Measurements from ENCODE around the gene C12orf75.
"Not testable (repeated sequence)": the region's sequence is repeated elsewhere in the genome, so short reads cannot be mapped to it uniquely, and the experiment has no call there.

C12orf75 gene

GRCh38 chr12:105330283-105330930, at the start of gene C12orf75:
Gene C12orf75, plus strand, starts transcription at chr12:105330691. Its CDS starts 201 bp downstream, at chr12:105330892.
- in situ Hi-C loops (cut with HindIII; ENCODE audit: low sequenced_read_pairs) = no loop called here

GRCh38 chr12:105280966-105281693, 49.4 kb upstream of the C12orf75 start:
- in situ Hi-C loops (cut with HindIII; ENCODE audit: low sequenced_read_pairs) = no loop called here

GRCh38 chr12:105281694-105282049, 48.8 kb upstream of the C12orf75 start:
- in situ Hi-C loops (cut with HindIII; ENCODE audit: low sequenced_read_pairs) = no loop called here

DNA sequence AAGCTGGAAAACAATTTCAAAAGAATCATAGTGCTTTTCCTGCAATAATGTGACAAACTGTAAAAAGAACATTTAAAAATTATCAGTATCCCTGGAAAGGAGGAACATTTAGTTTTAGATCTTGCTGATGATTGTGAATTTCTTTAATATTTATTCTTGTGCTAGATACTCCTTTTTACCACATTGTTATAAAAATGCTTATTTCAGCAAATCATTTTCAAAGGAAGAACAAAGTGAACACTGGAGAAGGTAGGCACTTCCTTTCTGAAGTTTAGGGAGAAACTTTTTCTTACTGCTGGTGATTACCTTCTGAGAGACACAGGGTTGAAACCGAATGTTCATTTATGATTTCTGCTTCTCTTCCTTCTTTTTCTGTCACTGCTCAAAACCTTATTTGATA, 45.1 kb upstream of the C12orf75 start:
- in situ Hi-C loops (cut with HindIII; ENCODE audit: low sequenced_read_pairs) = no loop called here

DNA sequence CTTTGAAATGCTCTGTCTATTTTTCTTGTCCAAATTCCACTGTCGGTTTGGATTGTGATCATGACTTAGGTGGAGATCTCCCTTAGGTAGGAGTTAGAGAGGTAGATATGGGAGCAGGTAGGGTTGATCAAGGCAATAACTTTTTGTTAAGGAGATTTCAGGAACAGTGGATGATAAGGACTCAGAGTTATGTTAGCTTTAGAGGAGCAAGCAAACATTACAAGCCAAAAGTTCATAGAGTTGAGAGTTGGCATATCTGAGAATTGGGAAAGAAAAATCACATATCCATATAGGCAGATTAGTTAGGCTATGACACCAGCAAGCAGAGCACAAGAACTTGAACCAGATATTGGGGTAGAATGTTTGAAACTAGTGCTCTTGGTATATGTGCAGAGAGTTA, 43.1 kb upstream of the C12orf75 start:
- in situ Hi-C loops (cut with HindIII; ENCODE audit: low sequenced_read_pairs) = no loop called here

DNA sequence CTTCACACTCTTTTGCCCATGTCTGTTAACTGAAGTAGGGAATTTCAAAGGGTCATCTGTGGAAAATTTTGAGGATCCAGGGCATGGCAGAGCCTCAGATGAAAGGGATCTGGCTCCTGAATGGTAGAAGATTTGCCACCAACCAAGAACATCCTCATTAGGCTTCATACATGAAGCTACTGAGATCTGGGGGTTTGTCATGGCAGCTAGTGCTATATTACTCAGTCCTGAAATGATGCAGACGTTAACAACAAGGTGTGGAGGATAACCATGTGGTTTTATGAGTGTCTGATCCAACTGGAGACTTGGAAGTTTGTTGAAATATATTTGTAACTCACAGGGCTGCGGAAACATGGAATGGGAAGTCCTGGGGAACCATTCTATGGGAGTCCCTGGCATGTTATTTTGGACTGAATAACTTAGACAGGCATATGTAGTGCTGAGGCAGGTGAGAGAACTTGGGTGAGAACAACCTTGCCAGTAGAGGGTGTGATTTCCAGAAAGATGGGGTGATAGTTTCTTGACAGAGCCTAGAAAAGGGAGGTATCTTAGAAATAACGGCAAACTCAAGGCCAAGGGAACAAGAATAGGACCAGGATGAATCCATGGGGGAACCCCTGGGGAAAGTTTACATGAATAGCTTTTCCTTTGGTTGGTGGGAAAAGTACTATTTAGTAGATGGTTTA, 42.0 kb upstream of the C12orf75 start:
- in situ Hi-C loops (cut with HindIII; ENCODE audit: low sequenced_read_pairs) = no loop called here

DNA sequence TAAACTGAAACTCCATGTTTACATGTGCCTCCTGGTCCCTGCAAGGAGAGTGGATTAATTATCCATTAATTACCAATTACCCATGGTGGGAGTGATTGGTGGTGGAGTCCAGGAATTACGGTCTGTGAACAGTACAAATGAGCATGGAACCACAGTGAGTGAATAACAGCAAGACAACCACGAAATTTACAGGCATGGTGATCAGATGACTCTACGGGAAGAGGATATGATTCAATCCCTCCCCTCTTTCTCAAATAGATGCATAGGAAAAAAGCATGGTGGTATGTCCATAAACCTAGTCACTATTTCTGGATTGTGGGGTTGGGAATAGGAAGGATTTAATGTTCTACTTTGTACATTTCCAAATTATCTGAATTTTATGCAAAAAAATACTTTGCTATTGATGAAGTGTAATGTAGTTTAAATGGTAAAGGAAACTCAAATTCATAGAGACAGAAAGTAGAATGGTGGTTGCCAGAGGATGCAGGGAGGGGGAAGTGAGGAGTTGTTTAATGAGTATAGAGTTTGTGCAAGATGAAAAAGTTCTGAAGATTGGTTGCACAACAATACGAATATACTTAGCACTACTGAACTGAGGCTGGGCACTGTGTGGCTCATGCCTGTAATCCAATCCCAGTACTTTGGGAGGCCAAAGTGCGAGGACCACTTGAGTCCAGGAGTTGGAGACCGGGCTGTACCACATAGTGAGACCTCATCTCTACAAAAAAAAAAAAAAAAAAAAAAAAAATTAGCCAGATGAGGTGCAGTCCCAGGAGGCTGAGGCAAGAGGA, 41.2 kb upstream of the C12orf75 start:
- in situ Hi-C loops (cut with HindIII; ENCODE audit: low sequenced_read_pairs) = no loop called here

- in situ Hi-C loops (cut with HindIII; ENCODE audit: low sequenced_read_pairs) = no loop called here
Measured at GRCh38 chr12:105291531-105291930, 39.0 kb upstream of the C12orf75 start.

DNA sequence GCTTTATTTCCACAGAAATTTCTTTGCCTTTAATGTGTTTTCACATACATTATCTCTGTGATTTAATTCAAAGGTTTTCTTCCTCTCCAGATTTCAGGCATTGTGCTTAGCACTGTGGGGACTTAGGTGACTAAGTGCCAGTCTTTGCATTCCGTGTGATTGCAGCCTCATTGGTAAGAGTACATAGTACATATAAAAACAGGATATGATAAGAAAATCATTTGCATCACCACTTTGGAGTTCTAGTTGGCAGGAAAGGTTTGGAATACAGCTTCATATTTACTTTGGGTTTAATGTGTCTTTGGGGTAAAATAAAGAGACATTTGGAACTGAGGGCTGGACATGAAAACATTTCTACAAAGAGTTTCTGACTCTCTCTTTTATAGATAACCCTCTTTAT, 37.8 kb upstream of the C12orf75 start:
- in situ Hi-C loops (cut with HindIII; ENCODE audit: low sequenced_read_pairs) = no loop called here

DNA sequence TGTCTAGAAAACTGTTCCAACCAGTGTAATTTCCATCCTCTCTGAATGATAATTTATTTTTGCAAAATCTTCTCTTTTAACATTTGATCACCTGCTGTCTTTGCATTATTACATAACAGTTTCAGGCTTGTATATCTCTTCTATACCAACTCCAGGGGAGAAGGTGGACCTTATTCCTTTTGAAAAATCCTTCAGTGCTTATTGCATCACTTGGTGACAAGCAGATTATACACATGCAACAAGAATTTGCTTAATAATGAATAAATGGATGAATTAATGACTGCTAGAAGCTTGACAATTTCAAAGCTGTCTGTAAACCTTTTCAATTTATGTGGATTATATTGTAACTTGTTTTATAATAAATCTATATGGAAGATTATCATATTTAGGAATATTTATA, 37.3 kb upstream of the C12orf75 start:
- in situ Hi-C loops (cut with HindIII; ENCODE audit: low sequenced_read_pairs) = no loop called here

DNA sequence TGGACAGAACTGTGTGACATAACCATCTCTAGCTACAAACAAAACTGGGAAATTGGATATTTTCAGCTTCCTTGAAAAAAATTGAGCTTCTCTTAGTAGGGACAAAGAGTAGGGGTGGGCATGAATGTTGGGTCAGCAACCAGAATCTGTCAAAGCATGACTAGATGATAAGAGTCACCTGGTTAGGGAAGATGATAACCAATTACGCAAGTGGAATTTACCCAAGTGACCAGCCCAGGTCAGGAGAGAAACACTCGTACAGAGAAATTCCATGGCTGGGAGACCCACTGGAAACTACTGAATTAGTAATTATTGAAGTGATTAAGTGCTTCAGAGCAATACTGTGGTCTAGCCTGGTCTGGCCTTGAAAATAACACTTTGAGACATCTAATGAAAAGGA, 36.3 kb upstream of the C12orf75 start:
- in situ Hi-C loops (cut with HindIII; ENCODE audit: low sequenced_read_pairs) = no loop called here

- in situ Hi-C loops (cut with HindIII; ENCODE audit: low sequenced_read_pairs) = no loop called here
Measured at GRCh38 chr12:105294886-105295479, 35.5 kb upstream of the C12orf75 start.

DNA sequence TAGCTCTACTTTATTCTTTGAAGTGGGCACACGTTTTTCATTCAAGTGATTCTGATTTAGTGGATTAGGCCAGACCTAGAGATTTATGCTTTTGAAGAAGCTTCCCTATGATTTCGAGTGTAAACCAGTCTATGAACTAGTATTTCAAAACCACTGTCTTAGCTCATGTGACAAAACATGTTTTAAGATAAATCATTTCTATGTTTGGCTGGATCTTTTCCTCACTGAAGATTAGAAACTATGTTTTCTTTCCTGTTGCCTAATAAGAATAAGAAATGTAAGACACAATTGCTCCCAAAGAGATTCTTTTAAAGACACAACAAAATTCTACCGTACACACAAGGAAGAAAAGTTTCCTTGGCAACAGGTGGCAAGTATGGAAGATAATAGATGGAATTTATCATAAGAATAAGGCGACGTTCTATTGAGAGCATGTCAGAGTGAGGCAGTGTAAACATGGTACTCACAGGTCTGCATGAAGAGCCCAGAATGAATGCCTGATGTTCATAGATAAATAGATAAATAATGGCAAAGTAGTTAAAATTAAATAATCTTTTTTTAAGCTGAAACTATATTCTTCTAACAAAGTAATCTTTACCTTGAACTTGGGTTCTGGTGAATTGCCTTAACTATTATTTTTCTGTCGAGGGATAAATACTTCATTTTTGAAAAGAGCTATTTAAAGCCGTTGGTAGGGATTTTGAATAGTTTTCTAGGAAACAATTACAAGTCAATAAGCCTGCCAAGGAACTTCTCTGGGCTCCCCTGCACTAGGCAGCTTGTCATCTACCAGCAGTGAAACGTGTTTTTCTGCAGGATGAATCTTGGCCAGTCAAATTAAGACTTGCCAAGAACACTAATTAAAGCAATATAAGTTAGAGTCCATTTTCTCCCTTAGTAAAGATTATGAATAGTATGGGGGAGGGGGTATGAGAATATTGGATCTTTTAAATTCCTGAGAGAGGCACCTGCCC, 34.1 kb upstream of the C12orf75 start:
- in situ Hi-C loops (cut with HindIII; ENCODE audit: low sequenced_read_pairs) = no loop called here

DNA sequence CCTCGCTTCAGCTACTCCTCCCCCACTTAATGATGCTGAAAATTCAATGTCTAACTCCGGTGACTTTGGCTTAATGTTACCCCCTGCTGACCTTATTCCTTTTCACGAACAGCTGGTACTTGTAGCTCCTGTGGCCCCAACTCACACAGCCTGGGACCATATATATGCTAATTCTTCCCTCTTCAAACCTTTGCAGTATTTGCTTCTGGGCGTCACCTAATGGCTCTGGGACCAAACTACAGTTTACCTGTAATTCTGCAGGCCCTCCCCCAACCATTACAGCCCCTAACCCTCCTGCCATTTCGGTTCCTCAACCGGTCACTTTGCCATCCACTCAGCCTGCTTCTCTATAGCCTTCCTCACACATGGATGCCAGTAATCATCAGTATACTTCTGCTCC, 29.6 kb upstream of the C12orf75 start:
- in situ Hi-C loops (cut with HindIII; ENCODE audit: low sequenced_read_pairs) = no loop called here

DNA sequence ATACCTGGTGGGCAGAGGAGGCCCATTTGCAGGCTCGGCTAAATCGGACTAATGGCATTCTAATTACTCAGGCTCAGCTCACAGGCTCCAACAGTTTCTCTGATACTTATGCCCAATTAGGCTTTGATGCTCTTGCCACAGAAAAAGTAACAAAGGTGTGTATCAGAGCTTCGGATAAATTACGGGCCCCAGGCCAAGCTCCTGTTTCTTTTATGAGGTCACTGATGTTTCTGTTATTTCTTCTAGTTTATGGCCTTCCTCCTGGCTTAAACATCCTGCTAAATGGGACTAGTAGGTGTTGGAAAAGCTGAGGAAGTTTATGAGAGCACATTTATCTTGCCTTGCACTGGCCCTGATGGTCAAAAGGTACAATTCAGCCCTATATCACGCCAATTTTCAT, 28.8 kb upstream of the C12orf75 start:
- in situ Hi-C loops (cut with HindIII; ENCODE audit: low sequenced_read_pairs) = no loop called here

DNA sequence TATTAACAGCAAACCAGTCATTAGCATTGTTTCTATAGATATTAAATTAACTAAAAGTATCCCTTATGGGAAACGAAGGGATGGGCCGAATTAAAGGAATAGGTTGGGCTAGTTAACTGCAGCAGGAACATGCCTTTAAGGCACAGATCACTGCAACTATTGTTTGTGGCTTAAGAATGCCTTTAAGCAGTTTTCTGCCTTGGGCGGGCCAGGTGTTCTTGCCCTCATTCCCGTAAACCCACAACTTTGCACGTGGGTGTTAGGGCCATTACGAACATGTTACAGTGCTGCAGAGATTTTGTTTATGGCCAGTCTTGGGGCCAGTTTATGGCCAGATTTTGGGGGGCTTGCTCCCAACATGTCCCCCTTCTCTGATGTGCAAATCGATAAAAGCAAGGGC, 27.5 kb upstream of the C12orf75 start:
- in situ Hi-C loops (cut with HindIII; ENCODE audit: low sequenced_read_pairs) = not testable (repeated sequence)

GRCh38 chr12:105304626-105305025, 25.9 kb upstream of the C12orf75 start:
- in situ Hi-C loops (cut with HindIII; ENCODE audit: low sequenced_read_pairs) = not testable (repeated sequence)

DNA sequence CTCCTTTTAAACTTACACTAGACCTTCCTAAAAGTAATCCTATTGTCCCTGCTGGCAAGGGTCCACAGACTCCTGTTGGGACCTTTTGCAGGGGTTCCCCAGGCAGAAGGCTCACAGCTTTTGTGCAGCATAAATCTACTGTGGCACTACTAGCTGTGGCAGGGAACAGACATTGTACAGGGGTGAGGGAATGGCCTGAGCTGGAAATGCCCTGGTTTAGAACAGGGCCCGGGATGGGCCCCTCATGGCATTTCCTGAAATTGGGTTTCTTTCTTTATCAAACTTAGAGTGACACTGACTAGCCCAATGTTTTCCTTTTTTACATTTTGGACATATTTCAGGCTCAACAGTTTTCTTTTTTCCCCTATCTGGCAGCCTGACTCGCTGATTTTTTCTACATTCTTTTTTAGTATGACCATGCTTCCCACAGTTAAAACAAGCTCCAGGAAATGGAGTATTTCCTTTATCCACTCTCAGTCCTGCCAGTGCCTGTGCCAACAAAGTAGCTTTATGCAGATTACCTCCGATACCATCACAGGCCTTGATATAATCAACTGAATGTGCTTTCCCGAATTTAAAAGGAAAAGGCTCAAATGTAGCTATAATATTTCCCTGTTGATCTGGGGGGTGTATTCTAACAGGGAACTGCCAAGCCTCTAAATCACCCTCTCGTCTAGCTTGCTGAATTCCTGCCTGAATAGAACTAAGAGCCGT, 22.7 kb upstream of the C12orf75 start:
- in situ Hi-C loops (cut with HindIII; ENCODE audit: low sequenced_read_pairs) = not testable (repeated sequence)

- in situ Hi-C loops (cut with HindIII; ENCODE audit: low sequenced_read_pairs) = not testable (repeated sequence)
Measured at GRCh38 chr12:105308839-105309238, 21.7 kb upstream of the C12orf75 start.
